ENCODE results near the gene EIF4EBP2.

The EIF4EBP2 gene

GRCh38 chr10:70457759-70458305 lies 53.9 kb downstream of the EIF4EBP2 start:
- H3K27ac ChIP-seq: no peak overlapping the region
- TF ChIP-seq ZFX (IDR thresholded peaks at IDR 0.05) (no peak), CTCF (conservative IDR thresholded peaks at IDR 0.05) (no peak)

GRCh38 chr10:70458329-70459060 lies 54.5 kb downstream of the EIF4EBP2 start:
- no peak overlapping the region for H3K27ac ChIP-seq
- no peak for TF ChIP-seq ZFX (IDR thresholded peaks at IDR 0.05)

- no peak overlapping the region for H3K27ac ChIP-seq
- no peak for TF ChIP-seq CTCF (conservative IDR thresholded peaks at IDR 0.05)
- TF ChIP-seq ZFX (IDR thresholded peaks at IDR 0.05): no peak
These were observed 55.3 kb downstream of the EIF4EBP2 start for GRCh38 chr10:70459061-70459773.

GRCh38 chr10:70459774-70460490 lies 56.0 kb downstream of the EIF4EBP2 start:
- no peak overlapping the region for H3K27ac ChIP-seq
- TF ChIP-seq ZFX (IDR thresholded peaks at IDR 0.05) (no peak), CTCF (conservative IDR thresholded peaks at IDR 0.05) (no peak)

GRCh38 chr10:70461397-70462348 lies 57.7 kb downstream of the EIF4EBP2 start:
- H3K27ac ChIP-seq: no peak overlapping the region
- TF ChIP-seq ZFX (IDR thresholded peaks at IDR 0.05): no peak
- peak; percentile 91 for TF ChIP-seq CTCF (conservative IDR thresholded peaks at IDR 0.05)

GRCh38 chr10:70462349-70462984 lies 58.5 kb downstream of the EIF4EBP2 start:
- TF ChIP-seq ZFX (IDR thresholded peaks at IDR 0.05) (no peak), CTCF (conservative IDR thresholded peaks at IDR 0.05) (no peak)
- H3K27ac ChIP-seq: no peak overlapping the region
